ENCODE measurements around the gene PRRT1. TPM values are rescaled to one million over a fixed set of nuclear protein-coding genes. Genes with fewer than 3 reads are reported as not detected.
A peak's percentile ranks its signal among the peaks of the same experiment; 100 is the strongest.
"Not testable (repeated sequence)": the region's sequence is repeated elsewhere in the genome, so short reads cannot be mapped to it uniquely, and the experiment has no call there.

The PRRT1 gene
- total RNA-seq, 4 donors from 2014 or later, result 3.1 to 4.1 (median 3.8) TPM; not detected in 1

GRCh38 chr6:32189069-32189741 is 37.5 kb upstream of the PRRT1 start:
- TF ChIP-seq POLR2A (IDR thresholded peaks at IDR 0.05), result no peak
- TF ChIP-seq, protein P1, sequence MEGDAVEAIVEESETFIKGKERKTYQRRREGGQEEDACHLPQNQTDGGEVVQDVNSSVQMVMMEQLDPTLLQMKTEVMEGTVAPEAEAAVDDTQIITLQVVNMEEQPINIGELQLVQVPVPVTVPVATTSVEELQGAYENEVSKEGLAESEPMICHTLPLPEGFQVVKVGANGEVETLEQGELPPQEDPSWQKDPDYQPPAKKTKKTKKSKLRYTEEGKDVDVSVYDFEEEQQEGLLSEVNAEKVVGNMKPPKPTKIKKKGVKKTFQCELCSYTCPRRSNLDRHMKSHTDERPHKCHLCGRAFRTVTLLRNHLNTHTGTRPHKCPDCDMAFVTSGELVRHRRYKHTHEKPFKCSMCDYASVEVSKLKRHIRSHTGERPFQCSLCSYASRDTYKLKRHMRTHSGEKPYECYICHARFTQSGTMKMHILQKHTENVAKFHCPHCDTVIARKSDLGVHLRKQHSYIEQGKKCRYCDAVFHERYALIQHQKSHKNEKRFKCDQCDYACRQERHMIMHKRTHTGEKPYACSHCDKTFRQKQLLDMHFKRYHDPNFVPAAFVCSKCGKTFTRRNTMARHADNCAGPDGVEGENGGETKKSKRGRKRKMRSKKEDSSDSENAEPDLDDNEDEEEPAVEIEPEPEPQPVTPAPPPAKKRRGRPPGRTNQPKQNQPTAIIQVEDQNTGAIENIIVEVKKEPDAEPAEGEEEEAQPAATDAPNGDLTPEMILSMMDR (IDR thresholded peaks at IDR 0.05), result no peak
- Histone ChIP-seq H3K4me1 (peaks cover 0 to 55% (median 12%) of the 10 kb centered on the region in 4 donors), H3K9me3 (no peaks in the 10 kb centered on the region), H3K27me3 (no peaks in the 10 kb centered on the region), H3K27ac (peak overlapping the region; percentile 90 to 98 (median 94)), H3K36me3 (peaks cover 0 to 23% (median 0%) of the 10 kb centered on the region in 3 donors), H3K4me3 (peak overlapping the region; percentile 59 to 92 (median 76))
- DNase-seq, result no peak

DNA sequence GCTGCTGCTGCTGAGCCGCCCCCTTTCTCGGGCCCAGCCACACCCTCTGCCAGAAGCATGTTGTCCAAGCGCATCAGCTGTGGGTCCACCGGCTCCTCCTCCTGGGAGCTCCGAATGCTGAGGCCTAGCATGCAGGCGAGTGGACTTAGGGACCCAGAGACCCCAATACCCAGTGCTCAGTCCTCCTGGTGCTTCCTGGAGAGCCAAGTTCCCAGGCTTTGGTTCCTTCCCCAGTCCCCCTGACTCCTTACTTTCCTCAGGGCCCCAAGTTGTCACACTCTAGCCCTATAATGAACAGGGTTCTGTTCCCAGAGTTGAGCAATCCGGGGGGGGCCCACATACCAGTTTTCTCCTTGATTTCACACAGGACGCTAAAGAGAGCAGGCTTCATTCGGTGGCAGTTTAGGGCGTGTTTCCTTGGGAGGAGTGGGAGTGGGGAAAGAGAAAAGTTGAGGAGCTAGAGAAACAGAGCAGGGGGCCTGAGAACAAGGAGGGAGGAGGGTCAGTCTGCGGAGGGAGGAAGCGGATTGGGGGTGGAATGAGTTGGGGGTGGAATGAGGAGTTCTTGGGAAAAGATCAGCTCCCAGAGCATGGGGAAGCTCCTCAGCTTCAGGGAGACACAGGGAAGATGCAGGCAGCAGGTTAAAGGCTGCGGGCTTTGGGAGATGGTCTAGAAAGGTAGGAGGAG is 36.8 kb upstream of the PRRT1 start:
- no peak for DNase-seq
- no peaks in the 10 kb centered on the region for H3K27me3 ChIP-seq
- H3K27ac ChIP-seq, result peak overlapping the region; percentile 90 to 98 (median 94)
- peak overlapping the region; percentile 59 to 92 (median 76) for H3K4me3 ChIP-seq
- peaks cover 0 to 26% (median 0%) of the 10 kb centered on the region in 3 donors for H3K36me3 ChIP-seq
- no peaks in the 10 kb centered on the region for H3K9me3 ChIP-seq
- no peak for TF ChIP-seq POLR2A (IDR thresholded peaks at IDR 0.05)
- TF ChIP-seq, protein P1 (IDR thresholded peaks at IDR 0.05), result no peak
- H3K4me1 ChIP-seq, result peaks cover 0 to 55% (median 12%) of the 10 kb centered on the region in 4 donors

DNA sequence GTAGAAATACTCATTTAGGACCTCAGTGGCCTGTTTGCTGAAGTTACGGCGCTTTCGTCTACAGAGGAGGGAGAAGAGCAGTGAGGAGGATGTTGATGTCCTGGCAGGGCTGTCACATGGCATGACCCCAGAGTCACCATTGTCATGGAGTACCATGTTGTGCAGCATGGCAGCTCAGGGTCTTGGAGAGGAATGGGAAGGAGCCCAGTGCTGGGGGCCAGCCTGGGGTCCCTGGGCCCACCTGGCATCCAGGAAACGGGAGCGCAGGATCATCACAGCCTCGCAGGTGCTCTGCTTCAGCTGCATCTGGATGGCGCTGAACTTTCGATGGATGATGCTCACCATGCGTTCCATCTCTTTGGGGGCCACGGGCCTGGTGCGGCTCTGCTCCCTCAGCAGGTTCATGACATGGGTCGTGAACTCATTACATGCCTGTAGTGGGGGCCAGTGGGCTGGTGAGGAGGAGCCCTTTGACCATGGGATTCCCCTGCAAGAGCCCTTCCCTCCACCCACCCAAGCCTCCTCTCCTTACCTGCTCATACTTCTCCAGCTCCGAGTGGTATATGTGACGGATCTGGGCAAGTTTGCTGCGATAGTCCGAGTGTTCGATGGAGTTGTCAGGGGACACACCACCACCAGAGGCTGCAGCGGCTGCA is 36.1 kb upstream of the PRRT1 start:
- Histone ChIP-seq H3K4me3 (peak overlapping the region in 2 of 4 donors; percentile 59 to 92), H3K36me3 (peaks cover 0 to 33% (median 0%) of the 10 kb centered on the region in 3 donors), H3K4me1 (peaks cover 0 to 55% (median 6%) of the 10 kb centered on the region in 4 donors), H3K27ac (peak overlapping the region in 3 of 4 donors; percentile 92 to 98 (median 97))
- peak in 1 of 3 donors; percentile 37 for DNase-seq
- not testable (repeated sequence) for H3K27me3 ChIP-seq, H3K9me3 ChIP-seq

DNA sequence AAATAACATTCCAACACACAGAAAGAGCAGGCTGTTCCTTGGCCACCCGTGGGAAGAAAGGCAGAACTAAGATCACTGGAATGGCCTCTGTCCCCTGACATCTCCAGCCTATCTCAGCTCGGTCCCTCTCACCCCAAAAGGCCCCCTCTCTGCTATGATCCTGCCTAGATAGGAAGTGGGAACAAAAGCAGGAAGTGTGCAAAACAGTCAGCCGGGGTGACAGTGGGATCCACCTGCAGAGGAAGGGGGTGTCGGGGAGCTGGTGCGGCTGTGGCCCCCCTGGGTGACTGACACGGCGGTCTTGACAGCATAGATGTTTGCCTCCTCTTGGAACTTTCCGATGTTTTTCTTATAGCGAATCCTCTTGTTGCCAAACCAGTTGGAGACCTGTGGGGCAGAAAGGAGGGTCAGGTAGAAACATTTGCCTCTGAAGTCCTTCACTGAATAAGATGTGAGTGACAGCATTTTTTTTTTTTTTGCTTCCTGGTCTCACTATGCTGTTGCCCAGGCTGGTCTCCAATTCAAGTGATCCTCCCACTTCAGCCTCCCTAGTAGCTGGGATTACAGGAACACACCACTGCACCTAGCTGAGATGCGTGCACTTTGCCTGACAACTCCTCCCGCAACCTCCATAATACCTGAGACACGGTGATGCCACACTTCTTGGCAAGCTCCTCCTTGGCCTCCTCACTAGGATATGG is 35.4 kb upstream of the PRRT1 start:
- Histone ChIP-seq H3K4me3 (no peak overlapping the region), H3K9me3 (no peaks in the 10 kb centered on the region), H3K4me1 (peaks cover 0 to 50% (median 6%) of the 10 kb centered on the region in 4 donors), H3K36me3 (peaks cover 0 to 40% (median 0%) of the 10 kb centered on the region in 3 donors), H3K27ac (peak overlapping the region; percentile 55 to 98 (median 86)), H3K27me3 (no peaks in the 10 kb centered on the region)
- peak in 1 of 3 donors; percentile 25 for DNase-seq
- TF ChIP-seq POLR2A (IDR thresholded peaks at IDR 0.05), result no peak
- TF ChIP-seq, protein P1 (IDR thresholded peaks at IDR 0.05), result no peak

DNA sequence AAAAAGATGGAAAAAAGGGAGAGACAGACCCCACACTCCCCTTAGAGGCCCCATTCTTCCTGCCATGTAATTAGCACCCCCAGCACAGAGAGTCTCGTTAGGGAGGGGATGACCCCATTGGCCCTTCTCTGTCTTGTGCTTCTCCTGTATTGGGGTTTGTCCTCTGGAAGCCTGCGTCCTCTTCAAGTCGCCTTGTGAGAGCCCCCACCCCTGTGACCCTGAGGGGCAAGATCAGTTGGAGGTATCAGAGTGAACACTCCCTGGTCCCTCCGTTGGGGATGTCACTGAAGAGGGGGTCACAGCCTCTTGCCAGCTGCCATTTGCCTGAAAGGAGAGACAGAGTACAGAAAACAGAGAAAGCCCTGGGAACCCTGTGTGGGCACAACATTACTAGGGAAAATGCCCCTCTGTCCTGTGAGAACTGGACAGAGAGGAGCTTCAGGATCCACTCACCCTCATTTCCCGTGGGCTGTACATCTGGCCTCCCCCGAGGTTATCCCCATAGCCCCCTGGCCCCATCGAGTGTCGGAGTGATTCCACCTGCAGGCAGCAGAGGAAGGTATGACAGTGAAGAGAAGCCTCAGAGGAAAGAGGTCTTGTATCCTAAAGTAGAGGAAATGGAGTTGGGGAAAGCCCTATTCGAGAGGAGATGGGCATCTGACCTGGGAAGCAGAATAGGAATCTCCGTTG is 34.6 kb upstream of the PRRT1 start:
- not testable (repeated sequence) for H3K27me3 ChIP-seq, H3K9me3 ChIP-seq, H3K4me3 ChIP-seq
- Histone ChIP-seq H3K27ac (peak overlapping the region; percentile 55 to 98 (median 66)), H3K36me3 (peaks cover 0 to 49% (median 0%) of the 10 kb centered on the region in 3 donors), H3K4me1 (peaks cover 0 to 47% (median 5%) of the 10 kb centered on the region in 4 donors)
- peak in 1 of 3 donors; percentile 20 for DNase-seq

GRCh38 chr6:32185681-32186131 is 34.0 kb upstream of the PRRT1 start:
- DNase-seq, result peak; percentile 70 to 88 (median 75)
- not testable (repeated sequence) for H3K9me3 ChIP-seq, H3K4me3 ChIP-seq, H3K27me3 ChIP-seq
- H3K36me3 ChIP-seq, result peaks cover 0 to 54% (median 0%) of the 10 kb centered on the region in 3 donors
- H3K4me1 ChIP-seq, result peaks cover 0 to 46% (median 4%) of the 10 kb centered on the region in 4 donors
- H3K27ac ChIP-seq, result peak overlapping the region; percentile 55 to 98 (median 66)
